GM23338 (cell line): ENCODE measurements around the gene SLC10A3. TPM values are rescaled to one million over a fixed set of nuclear protein-coding genes. Genes with fewer than 3 reads are reported as not detected.

Source experiments
- ATAC-seq: fragments of 200-7000 bp; cut with Tn5 transposase; 3 replicates; pipeline ENCODE4 v1.9.1; 2020
- DNase-seq: peaks from one replicate; pipeline ENCODE4 v3.0.0-alpha.2; 2015; ENCODE audit warnings: low spot score
- H2AFZ ChIP-seq: fragments of 200-600 bp; sonication (generic); 2 replicates; pipeline ENCODE4 v1.8.0; 2016; ENCODE audit warnings: antibody characterized with exemption, mild to moderate bottlenecking, moderate library complexity
- H3F3A ChIP-seq: fragments of 200-600 bp; sonication (generic); replicated peaks from 2 replicates; pipeline ENCODE4 v1.8.0; 2017; ENCODE audit warnings: antibody characterized with exemption, mixed run types, low read depth
- H3K27ac ChIP-seq: fragments of 200-600 bp; sonication (generic); 2 replicates; pipeline ENCODE4 v1.6.1; 2016; ENCODE audit warnings: low read depth
- H3K27me3 ChIP-seq: fragments of 200-600 bp; sonication (generic); 2 replicates; pipeline ENCODE4 v1.8.0; 2016; ENCODE audit warnings: mild to moderate bottlenecking, mixed run types, moderate library complexity; ENCODE audit not compliant: insufficient read depth
- H3K36me3 ChIP-seq: fragments of 200-600 bp; sonication (generic); 2 replicates; pipeline ENCODE4 v1.8.0; 2016; ENCODE audit warnings: mild to moderate bottlenecking; ENCODE audit not compliant: insufficient read depth
- H3K4me1 ChIP-seq: fragments of 200-600 bp; sonication (generic); 2 replicates; pipeline ENCODE4 v1.8.0; 2016; ENCODE audit warnings: mild to moderate bottlenecking, moderate library complexity; ENCODE audit not compliant: insufficient read depth
- H3K4me2 ChIP-seq: fragments of 200-600 bp; sonication (generic); 2 replicates; pipeline ENCODE4 v1.7.1; 2017; ENCODE audit warnings: mixed run types
- H3K4me3 ChIP-seq: fragments of 200-600 bp; sonication (generic); 2 replicates; pipeline ENCODE4 v1.6.1; 2016; ENCODE audit warnings: mixed run types
- H3K79me2 ChIP-seq: fragments of 200-600 bp; sonication (generic); replicated peaks from 2 replicates; pipeline ENCODE4 v1.8.0; 2017; ENCODE audit warnings: mild to moderate bottlenecking; ENCODE audit not compliant: insufficient read depth
- H3K9me2 ChIP-seq: fragments of 200-600 bp; sonication (generic); 2 replicates; pipeline ENCODE4 v1.8.0; 2017; ENCODE audit not compliant: insufficient read depth
- H4K20me1 ChIP-seq: fragments of 200-600 bp; sonication (generic); replicated peaks from 2 replicates; pipeline ENCODE4 v1.8.0; 2017; ENCODE audit warnings: mild to moderate bottlenecking; ENCODE audit not compliant: insufficient read depth
- H3K27ac Mint-ChIP-seq: 2 replicates; pipeline ENCODE4 v1.8.0; 2020; ENCODE audit warnings: inconsistent platforms, mild to moderate bottlenecking, moderate library complexity, mixed read lengths
- H3K27me3 Mint-ChIP-seq: 3 replicates; pipeline ENCODE4 v1.8.0; 2022; ENCODE audit warnings: low read depth, mild to moderate bottlenecking, moderate library complexity, mixed read lengths, inconsistent platforms; ENCODE audit not compliant: insufficient read depth, poor library complexity
- H3K36me3 Mint-ChIP-seq: 3 replicates; pipeline ENCODE4 v1.8.0; 2021; ENCODE audit warnings: low read depth, mild to moderate bottlenecking, inconsistent platforms, moderate library complexity, mixed read lengths
- H3K4me1 Mint-ChIP-seq: 3 replicates; pipeline ENCODE4 v1.8.0; 2020; ENCODE audit warnings: mild to moderate bottlenecking, inconsistent platforms, mixed read lengths
- H3K4me3 Mint-ChIP-seq: 3 replicates; pipeline ENCODE4 v1.8.0; 2021; ENCODE audit warnings: moderate library complexity, mild to moderate bottlenecking, inconsistent platforms, mixed read lengths
- H3K9me3 Mint-ChIP-seq: 3 replicates; pipeline ENCODE4 v1.8.0; 2020; ENCODE audit warnings: moderate library complexity, mild to moderate bottlenecking, inconsistent platforms, mixed read lengths
- ETS1 ChIP-seq: IDR thresholded peaks from 2 replicates; pipeline ENCODE4 v1.6.1; 2016; ENCODE audit warnings: antibody characterized with exemption
- EZH2 ChIP-seq: fragments of 200-600 bp; sonication (generic); IDR thresholded peaks from one replicate; pipeline ENCODE4 v1.8.0; 2017; ENCODE audit warnings: antibody characterized with exemption, mild to moderate bottlenecking, low read depth; ENCODE audit not compliant: unreplicated experiment
- EZH2phosphoT487 ChIP-seq: fragments of 200-600 bp; sonication (generic); IDR thresholded peaks from one replicate; pipeline ENCODE4 v1.8.1; 2018; ENCODE audit warnings: antibody characterized with exemption; ENCODE audit not compliant: unreplicated experiment
- NANOG ChIP-seq: IDR thresholded peaks from 2 replicates; pipeline ENCODE4 v1.6.1; 2016; ENCODE audit warnings: antibody characterized with exemption, borderline replicate concordance
- ZNF114 ChIP-seq: fragments of 250-450 bp; sonication (Bioruptor Pico); IDR thresholded peaks from 2 replicates; pipeline ENCODE4 v1.5.0; 2020; ENCODE audit warnings: mild to moderate bottlenecking, moderate library complexity
- ZNF331 ChIP-seq: fragments of 250-450 bp; sonication (Bioruptor Pico); IDR thresholded peaks from 2 replicates; pipeline ENCODE4 v1.5.0; 2020; ENCODE audit warnings: low read depth, mild to moderate bottlenecking, moderate library complexity
- ZNF462 ChIP-seq: fragments of 250-450 bp; sonication (Bioruptor Pico); IDR thresholded peaks from 2 replicates; pipeline ENCODE4 v1.5.0; 2020; ENCODE audit warnings: mild to moderate bottlenecking, moderate library complexity
- polyA plus RNA-seq: library from polyadenylated mRNA; unstranded; fragments of >200 nt; fragmentation: Nextera tagmentation; extraction: Ambion mirVana; gene quantifications from 2 replicates; pipeline ENCODE4 v1.2.1, GENCODE V29; 2016
- total RNA-seq: library from RNA; depleted of rRNA; stranded (reverse); fragments of >200 nt; shearing (Covaris generic); gene quantifications from 2 replicates; pipeline ENCODE4 v1.2.3, GENCODE V29; 2014
- TF ChIP-seq, protein P1 (sequence below), 2 experiments: fragments of 200-600 bp in 1 of 2; sonication (generic) in 1 of 2; conservative IDR thresholded peaks; 2 replicates each; pipeline versions ENCODE4 v1.5.1 to v1.6.1; 2016 to 2017; ENCODE audit warnings: antibody characterized with exemption in 2 of 2, low read depth in 2 of 2, mild to moderate bottlenecking in 2 of 2, moderate library complexity in 1 of 2
- TF ChIP-seq, protein P2 (sequence below): IDR thresholded peaks from one replicate; pipeline ENCODE4 v1.6.1; 2018; ENCODE audit warnings: antibody characterized with exemption; ENCODE audit not compliant: unreplicated experiment

The SLC10A3 gene
- total and polyA plus RNA-seq, 2 experiments from 2014 or later = 7.6 to 17.6 TPM

DNA sequence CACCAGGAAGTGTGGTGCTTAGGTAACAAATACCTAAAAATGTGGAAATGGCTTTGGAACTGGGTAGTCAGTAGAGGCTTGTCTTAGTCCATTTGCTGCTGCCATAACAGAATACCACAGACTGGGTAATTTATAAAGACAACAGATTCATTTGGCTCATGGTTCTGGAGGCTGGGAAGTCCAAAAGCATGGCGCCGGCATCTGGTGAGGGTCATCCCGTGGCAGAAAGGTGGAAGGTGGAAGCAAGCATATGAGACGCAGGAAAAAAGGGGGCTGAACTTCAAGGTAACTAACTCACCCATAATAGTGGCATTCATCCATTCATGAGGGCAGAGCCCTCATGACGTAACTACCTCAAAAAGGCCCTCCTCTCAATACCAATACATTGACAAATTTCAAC, 19.0 kb upstream of the SLC10A3 start:
- Histone ChIP-seq H3F3A (no peaks in the 10 kb centered on the region), H3K4me1 (no peaks in the 10 kb centered on the region), H3K4me3 (no peak overlapping the region), H3K79me2 (no peaks in the 10 kb centered on the region), H3K27me3 (no peaks in the 10 kb centered on the region), H2AFZ (no peak overlapping the region), H3K27ac (no peak overlapping the region), H3K36me3 (no peaks in the 10 kb centered on the region), H3K9me2 (no peaks in the 10 kb centered on the region), H4K20me1 (no peaks in the 10 kb centered on the region), H3K4me2 (no peak overlapping the region)
- TF ChIP-seq NANOG = no peak
- TF ChIP-seq, protein P1, sequence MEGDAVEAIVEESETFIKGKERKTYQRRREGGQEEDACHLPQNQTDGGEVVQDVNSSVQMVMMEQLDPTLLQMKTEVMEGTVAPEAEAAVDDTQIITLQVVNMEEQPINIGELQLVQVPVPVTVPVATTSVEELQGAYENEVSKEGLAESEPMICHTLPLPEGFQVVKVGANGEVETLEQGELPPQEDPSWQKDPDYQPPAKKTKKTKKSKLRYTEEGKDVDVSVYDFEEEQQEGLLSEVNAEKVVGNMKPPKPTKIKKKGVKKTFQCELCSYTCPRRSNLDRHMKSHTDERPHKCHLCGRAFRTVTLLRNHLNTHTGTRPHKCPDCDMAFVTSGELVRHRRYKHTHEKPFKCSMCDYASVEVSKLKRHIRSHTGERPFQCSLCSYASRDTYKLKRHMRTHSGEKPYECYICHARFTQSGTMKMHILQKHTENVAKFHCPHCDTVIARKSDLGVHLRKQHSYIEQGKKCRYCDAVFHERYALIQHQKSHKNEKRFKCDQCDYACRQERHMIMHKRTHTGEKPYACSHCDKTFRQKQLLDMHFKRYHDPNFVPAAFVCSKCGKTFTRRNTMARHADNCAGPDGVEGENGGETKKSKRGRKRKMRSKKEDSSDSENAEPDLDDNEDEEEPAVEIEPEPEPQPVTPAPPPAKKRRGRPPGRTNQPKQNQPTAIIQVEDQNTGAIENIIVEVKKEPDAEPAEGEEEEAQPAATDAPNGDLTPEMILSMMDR (conservative IDR thresholded peaks at IDR 0.05; ENCODE audit: low read depth in 2 of 2) = no peak
- no peak for TF ChIP-seq EZH2
- no peak for TF ChIP-seq ZNF114 (CRISPR knock-in tag)
- TF ChIP-seq ZNF331 = no peak
- no peak for TF ChIP-seq EZH2phosphoT487
- TF ChIP-seq, protein P2, sequence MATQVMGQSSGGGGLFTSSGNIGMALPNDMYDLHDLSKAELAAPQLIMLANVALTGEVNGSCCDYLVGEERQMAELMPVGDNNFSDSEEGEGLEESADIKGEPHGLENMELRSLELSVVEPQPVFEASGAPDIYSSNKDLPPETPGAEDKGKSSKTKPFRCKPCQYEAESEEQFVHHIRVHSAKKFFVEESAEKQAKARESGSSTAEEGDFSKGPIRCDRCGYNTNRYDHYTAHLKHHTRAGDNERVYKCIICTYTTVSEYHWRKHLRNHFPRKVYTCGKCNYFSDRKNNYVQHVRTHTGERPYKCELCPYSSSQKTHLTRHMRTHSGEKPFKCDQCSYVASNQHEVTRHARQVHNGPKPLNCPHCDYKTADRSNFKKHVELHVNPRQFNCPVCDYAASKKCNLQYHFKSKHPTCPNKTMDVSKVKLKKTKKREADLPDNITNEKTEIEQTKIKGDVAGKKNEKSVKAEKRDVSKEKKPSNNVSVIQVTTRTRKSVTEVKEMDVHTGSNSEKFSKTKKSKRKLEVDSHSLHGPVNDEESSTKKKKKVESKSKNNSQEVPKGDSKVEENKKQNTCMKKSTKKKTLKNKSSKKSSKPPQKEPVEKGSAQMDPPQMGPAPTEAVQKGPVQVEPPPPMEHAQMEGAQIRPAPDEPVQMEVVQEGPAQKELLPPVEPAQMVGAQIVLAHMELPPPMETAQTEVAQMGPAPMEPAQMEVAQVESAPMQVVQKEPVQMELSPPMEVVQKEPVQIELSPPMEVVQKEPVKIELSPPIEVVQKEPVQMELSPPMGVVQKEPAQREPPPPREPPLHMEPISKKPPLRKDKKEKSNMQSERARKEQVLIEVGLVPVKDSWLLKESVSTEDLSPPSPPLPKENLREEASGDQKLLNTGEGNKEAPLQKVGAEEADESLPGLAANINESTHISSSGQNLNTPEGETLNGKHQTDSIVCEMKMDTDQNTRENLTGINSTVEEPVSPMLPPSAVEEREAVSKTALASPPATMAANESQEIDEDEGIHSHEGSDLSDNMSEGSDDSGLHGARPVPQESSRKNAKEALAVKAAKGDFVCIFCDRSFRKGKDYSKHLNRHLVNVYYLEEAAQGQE = no peak
- no peak for TF ChIP-seq ZNF462
- no peak for TF ChIP-seq ETS1
- Mint-ChIP-seq H3K4me1 (no peaks in the 10 kb centered on the region), H3K9me3 (no peaks in the 10 kb centered on the region), H3K4me3 (no peak overlapping the region), H3K36me3 (peaks cover 13% of the 10 kb centered on the region; the same call in 2 of the 3 replicates), H3K27me3 (no peaks in the 10 kb centered on the region), H3K27ac (no peak overlapping the region)
- no peak for DNase-seq
- no peak for ATAC-seq
